Esophagus muscularis mucosa (tissue), 3 donors: Measurements from ENCODE around the gene PNLIPRP1.

ENCODE experiments used
- EP300 ChIP-seq: sonication (generic); formaldehyde crosslinking; IDR thresholded peaks from one replicate; pipeline ENCODE4 v1.6.1; 2017; ENCODE audit warnings: antibody characterized with exemption
- TF ChIP-seq, protein P1 (sequence below), 3 experiments: fragments of 200-600 bp in 2 of 3; fragments of 450-650 bp in 1 of 3; sonication (generic) in 2 of 3; IDR thresholded peaks; one replicate each; pipeline ENCODE4 v1.5.1; 2017 to 2019; ENCODE audit warnings: antibody characterized with exemption in 3 of 3, mild to moderate bottlenecking in 2 of 3, moderate library complexity in 1 of 3

DNA sequence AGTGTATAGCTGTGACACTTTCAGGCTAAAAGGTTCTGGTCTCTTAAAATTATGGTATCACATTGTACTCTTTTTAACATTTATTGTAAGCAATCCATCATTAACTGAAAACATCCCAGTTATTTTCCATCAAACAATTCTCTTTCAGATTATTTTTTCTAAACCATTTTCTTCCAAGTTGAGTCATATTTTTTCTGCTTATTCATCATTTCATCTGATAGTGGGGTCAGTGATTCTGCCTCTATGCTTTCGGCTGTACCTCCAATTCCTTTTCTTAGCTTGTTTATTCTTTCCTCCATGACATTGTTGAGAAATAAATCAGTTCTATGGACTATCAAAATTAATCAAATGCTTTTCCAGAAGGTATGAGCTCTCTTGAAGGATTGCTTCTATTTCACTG is 45.6 kb upstream of the PNLIPRP1 start:
- TF ChIP-seq, protein P1, sequence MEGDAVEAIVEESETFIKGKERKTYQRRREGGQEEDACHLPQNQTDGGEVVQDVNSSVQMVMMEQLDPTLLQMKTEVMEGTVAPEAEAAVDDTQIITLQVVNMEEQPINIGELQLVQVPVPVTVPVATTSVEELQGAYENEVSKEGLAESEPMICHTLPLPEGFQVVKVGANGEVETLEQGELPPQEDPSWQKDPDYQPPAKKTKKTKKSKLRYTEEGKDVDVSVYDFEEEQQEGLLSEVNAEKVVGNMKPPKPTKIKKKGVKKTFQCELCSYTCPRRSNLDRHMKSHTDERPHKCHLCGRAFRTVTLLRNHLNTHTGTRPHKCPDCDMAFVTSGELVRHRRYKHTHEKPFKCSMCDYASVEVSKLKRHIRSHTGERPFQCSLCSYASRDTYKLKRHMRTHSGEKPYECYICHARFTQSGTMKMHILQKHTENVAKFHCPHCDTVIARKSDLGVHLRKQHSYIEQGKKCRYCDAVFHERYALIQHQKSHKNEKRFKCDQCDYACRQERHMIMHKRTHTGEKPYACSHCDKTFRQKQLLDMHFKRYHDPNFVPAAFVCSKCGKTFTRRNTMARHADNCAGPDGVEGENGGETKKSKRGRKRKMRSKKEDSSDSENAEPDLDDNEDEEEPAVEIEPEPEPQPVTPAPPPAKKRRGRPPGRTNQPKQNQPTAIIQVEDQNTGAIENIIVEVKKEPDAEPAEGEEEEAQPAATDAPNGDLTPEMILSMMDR (IDR thresholded peaks at IDR 0.05): no peak
- TF ChIP-seq EP300: no peak
